HepG2 (cell line): Measurements from ENCODE around the gene TTLL11.

Experiments used
- JUN ChIP-seq: sonication (generic); formaldehyde crosslinking; IDR thresholded peaks from 2 replicates; pipeline ENCODE4 v1.4.0; 2020; ENCODE audit warnings: mild to moderate bottlenecking, missing genetic modification reagents
- ZBTB8A ChIP-seq: sonication (generic); formaldehyde crosslinking; IDR thresholded peaks from 2 replicates; pipeline ENCODE4 v1.4.0; 2020; ENCODE audit warnings: mild to moderate bottlenecking, low read depth, missing genetic modification reagents, borderline replicate concordance

DNA sequence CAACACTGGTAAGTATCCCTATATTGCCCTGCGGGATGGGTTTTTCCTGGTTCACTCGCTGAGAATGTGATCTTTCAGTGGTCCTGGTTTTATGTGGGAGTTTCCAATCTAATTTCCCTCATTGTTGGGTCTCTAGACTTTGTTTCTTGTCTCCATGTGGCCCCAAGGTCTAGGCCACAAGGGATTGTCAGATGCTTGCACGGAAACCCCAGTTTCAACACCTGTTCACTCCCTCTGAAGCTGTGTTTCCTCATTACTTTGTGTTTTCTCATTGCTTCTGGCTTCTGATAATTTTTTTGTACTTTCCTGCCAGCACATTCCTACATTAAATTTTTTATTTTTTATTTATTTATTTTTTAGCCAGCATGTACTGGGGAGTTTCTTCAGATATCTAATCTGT is 191.5 kb downstream of the TTLL11 start:
- TF ChIP-seq JUN (CRISPR knock-in tag) (no peak), ZBTB8A (no peak)
